ENCODE data around the gene RANGAP1.

Gene RANGAP1

GRCh38 chr22:41257696-41258095 is 28.3 kb downstream of the RANGAP1 start:
- DNase-seq (ENCODE audit: low read depth in 2 of 2): no peak

DNA sequence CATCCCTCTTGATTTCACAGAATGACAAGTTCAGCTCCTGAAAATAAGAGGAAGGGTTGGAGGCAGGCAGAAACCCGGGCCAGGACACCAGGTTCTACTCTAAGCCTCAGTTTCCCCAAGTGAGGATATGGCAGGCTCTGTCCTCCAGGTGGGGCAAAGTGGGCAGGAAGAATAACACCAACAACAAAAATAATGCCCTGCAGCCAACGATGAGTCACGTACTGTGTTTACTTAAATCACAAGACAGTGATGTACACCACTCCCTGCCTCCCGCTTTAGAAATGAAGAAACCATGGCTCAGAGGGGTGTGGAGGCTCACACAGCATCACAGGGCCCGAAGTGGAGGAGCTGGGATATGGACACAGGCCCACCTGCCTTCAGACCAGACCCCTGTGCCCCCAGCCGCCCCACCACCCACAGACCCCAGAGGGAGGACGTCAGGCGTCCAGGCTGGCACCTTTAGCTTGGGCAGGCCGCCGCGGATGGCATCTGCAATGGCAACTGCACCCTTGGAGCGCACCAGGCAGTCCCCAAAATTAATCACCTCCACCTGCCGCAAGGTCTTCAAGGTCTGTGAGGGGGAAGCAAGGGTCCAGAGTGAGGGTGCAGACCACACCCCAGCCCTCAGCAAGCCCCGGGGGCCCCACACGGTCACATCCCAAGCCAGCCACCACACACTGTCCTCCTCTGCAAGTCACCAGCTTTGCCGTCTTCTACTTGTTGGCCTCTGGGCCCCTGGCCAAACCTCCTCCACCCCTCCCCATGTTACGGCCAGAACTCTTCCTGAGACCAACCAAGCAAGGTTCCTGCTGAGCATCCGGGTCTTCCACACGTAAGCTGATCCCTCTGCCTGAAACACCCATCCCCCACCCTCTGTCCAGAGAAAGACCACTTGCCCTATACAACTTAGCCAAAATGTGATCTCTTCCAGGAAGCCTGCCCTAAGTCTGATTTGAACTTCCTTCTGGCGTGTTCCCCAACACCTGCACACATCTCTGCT is 29.4 kb downstream of the RANGAP1 start:
- no peak for DNase-seq (ENCODE audit: low read depth in 2 of 2)

DNA sequence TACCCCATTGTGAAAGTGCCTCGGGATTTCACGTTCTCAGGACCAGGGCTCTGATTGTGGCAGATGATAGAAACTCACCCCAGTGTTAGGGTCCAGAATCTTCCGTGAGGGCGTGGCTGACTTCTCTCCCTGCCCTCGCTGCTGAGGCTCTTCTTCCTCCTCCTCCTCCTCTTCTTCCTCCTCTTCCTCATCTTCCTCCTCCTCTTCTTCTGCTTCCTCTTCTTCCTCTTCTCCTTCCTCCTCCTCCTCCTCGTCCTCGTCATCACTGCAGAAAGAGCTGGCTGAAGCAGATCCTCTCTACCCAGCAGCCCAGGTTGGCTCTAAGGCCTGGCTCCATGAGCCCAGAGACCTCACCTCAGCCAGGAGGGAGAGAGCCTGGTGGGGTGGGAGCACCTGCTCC is 31.8 kb downstream of the RANGAP1 start:
- DNase-seq (ENCODE audit: low read depth in 2 of 2): no peak

GRCh38 chr22:41252365-41252764 is 33.6 kb downstream of the RANGAP1 start:
- no peak for DNase-seq (ENCODE audit: low read depth in 2 of 2)

DNA sequence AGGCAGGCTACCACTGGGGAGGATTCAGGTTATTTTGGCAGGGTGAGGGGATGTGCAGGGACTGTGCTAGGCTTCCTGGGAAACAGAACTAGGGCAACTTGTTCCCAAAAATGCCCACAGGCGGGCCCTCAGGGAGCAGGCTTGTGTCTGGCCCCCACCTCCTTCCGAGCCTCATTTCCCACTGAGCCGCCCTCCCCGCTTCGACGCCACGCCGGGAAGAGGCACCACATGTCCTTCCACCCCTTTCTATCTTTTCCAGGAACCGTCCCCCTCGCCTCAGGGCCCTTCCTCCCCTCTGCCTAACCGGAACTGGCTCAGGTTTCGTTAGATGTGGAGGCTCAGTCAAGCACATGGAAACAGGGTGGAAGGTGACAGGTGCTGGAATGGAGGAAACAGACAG is 35.9 kb downstream of the RANGAP1 start:
- DNase-seq (ENCODE audit: low read depth in 2 of 2): no peak

- no peak for DNase-seq (ENCODE audit: low read depth in 2 of 2)
Observed at GRCh38 chr22:41249442-41249841, 36.5 kb downstream of the RANGAP1 start.

DNA sequence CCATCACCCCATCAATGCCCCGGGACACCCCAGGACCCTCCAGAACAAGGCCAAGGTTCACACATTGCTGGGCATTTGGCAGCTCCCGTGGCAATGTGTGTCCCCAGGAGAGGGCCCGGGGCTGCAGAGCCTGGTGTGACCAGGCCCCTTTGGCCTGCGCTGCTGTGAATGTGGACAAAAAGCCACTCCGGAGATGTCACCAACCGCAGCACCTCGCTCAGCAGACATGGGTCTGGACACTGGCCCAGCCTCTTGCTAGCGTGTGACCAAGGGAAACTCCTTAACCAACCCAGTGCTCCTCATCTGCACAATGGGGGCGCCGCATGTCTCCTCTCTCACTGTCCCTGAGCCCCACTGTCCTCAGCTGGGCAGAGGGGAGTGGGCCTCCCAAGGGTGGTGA is 37.2 kb downstream of the RANGAP1 start:
- DNase-seq (ENCODE audit: low read depth in 2 of 2): no peak

DNA sequence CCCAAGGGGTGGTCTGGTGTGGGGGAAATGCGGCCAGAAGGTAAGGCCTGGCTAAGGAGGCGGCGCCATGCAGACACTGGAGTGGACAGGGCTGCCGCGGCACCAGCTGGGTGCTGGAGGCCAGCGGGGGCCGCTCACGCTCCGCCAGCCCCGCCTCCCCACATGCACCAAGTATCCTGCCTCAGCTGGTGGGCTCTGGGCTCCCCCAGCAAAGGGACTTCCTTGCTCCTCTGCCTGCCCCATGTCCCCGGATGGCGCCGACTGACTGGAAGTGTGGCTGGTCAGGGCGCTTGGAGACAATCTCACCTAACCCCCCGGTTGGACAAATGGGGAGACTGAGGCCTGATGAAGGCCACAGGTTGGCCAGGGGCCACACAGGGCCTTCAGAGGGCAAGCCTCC is 37.7 kb downstream of the RANGAP1 start:
- no peak for DNase-seq (ENCODE audit: low read depth in 2 of 2)

GRCh38 chr22:41247703-41248102 is 38.3 kb downstream of the RANGAP1 start:
- DNase-seq (ENCODE audit: low read depth in 2 of 2): no peak

GRCh38 chr22:41245917-41246499 is 40.0 kb downstream of the RANGAP1 start:
- no peak for DNase-seq (ENCODE audit: low read depth in 2 of 2)

DNA sequence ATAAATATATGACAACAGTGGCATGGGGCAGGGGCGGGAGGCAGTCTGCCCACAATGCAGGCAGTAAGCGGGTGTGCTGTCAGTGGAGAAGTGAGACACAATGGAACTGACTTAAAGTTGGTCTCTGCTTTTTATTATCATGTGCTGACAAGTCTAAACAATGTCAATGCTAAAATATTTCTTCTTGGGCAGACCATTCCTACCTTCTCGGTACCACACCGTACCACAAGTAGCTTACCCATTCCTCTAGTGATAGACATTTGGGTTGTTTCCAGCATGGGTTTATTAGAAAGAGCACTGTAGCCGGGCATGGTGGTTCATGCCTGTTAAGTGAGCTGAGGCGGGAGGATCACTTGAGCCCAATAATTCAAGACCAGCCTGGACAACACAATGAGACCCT is 42.6 kb downstream of the RANGAP1 start:
- DNase-seq (ENCODE audit: low read depth in 2 of 2): no peak

- DNase-seq (ENCODE audit: low read depth in 2 of 2): no peak
Observed at GRCh38 chr22:41242396-41243117, 43.4 kb downstream of the RANGAP1 start.

GRCh38 chr22:41241133-41241676 is 44.8 kb downstream of the RANGAP1 start:
- DNase-seq (ENCODE audit: low read depth in 2 of 2): no peak

DNA sequence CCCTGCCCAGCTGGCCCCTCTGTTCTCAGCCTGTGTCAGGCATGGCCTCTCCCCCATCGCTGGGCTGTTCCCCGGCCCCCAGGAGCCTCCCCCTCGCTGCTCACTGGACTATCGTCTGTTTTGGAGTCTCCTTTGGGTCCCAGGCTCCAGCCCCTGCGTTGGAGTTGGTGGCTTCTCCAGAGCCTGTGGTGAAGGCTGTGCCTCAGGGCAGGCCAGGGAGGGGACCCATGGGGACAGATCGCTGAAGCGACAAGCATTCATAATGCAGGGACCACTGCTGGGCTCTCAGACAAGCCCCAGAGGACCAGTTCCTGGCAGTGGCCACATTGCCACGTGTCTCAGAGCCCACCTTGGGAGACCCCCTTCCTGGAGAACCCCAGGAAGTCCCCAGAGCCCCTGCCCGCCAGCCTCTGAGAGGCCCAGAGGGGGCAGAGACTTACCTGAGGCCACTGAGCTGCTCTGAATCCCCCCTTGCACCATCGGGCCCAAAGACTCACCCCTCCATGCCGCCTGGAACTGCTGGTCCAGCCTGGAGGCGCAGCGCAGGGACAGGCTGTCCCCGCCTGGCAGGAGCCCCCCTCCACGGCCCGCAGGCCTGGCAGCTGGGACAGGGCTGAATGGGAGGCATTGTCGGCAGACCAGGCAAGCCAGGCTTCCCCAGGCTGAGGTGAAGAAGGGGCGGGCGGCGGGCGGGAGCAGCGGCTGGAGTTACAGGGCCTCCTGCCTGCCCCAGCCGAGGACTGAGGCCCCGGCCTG is 45.4 kb downstream of the RANGAP1 start, which contains the start of gene CHADL:
TSS of gene CHADL (minus strand) at position 555 of the 756 bp plus-strand sequence. CDS start at position 505, 50 bp downstream.
- DNase-seq (ENCODE audit: low read depth in 2 of 2): no peak

- no peak for DNase-seq (ENCODE audit: low read depth in 2 of 2)
Observed at GRCh38 chr22:41239443-41240128, 46.4 kb downstream of the RANGAP1 start.

DNA sequence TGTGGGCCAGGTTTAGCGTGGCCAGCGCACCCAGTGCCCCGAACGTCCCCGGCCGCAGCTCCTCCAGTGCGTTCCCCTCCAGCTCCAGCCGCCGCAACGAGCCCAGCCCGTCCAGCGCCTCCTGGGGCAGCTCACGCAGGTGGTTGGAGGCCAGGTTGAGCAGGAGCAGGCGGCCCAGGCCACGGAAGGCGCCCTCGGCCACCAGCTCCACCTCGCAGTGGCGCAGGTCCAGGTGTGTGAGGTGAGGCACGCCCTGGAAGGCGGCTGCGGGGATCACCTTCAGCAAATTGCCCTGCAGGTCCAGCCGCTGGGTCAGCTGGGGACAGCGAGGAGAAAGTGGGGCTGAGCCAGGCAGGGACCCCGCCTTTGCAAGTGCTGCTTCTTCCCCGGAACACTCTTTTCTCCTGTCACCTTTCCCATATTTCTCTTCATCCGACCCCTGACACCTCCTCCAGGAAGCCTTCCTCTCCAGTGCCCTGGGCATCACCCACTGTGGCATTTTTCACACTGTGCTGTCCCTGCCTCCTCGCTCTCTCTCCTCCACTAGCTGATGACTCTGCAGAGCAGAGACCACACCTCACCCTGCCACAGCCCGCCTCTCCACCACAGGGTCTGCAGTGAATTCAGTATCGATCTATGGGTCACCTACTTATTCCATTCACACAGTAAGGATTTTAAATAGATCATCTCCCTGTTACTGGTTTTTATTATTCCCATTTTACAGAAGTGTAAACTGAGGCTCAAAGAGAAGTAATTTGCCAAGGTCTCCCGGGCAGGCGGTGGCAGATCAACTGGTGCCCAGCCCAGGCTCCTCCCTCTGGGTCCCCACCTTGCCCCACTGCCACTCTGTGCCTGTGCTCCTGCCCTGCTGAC is 47.2 kb downstream of the RANGAP1 start:
- no peak for DNase-seq (ENCODE audit: low read depth in 2 of 2)

- DNase-seq (ENCODE audit: low read depth in 2 of 2): no peak
Observed at GRCh38 chr22:41237707-41238569, 48.0 kb downstream of the RANGAP1 start.

GRCh38 chr22:41237036-41237706 is 48.8 kb downstream of the RANGAP1 start:
- DNase-seq (ENCODE audit: low read depth in 2 of 2): no peak

Data from fibroblast of skin of left biceps (primary cell).